Stimulated activated CD8-positive, alpha-beta memory T cell treated with anti-CD3 and anti-CD28 coated beads, Interleukin-7, amount 100 ng/mL, for 48 hours (primary cell): ENCODE measurements around the gene SNX25.
"Not testable (repeated sequence)": the region's sequence is repeated elsewhere in the genome, so short reads cannot be mapped to it uniquely, and the experiment has no call there.

ENCODE experiments used
- DNase-seq, 2 donors: peaks; one replicate each; pipeline ENCODE4 v3.0.0-alpha.2; 2020; ENCODE audit warnings: low read depth in 1 of 2; ENCODE audit errors: extremely low read depth in 1 of 2

The SNX25 gene

GRCh38 chr4:185335579-185335978, 126.2 kb downstream of the SNX25 start:
- no peak for DNase-seq

DNA sequence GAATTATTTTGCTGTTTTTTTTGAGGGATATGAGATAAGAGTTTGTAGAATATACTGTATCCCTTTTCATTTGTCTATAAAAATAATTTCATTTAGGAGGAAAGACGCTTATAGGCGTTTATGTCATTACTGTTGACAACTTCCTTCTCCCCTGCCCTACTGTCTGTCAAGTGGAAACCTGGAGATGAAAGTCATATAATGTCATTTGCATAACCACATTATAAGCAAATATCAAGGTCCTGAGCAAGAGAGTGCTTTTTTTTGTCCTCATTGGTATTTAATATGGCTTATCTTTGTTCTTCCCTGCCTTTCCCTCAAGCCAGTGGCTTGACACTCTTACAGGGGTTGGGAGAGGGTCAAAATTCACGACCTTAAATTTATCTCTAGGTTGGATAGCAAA, 130.5 kb downstream of the SNX25 start:
- DNase-seq: no peak

- DNase-seq: no peak
Measured at GRCh38 chr4:185341377-185341776, 132.0 kb downstream of the SNX25 start.

GRCh38 chr4:185341841-185342240, 132.4 kb downstream of the SNX25 start:
- no peak for DNase-seq

GRCh38 chr4:185343726-185344581, 134.6 kb downstream of the SNX25 start:
- no peak for DNase-seq

GRCh38 chr4:185344743-185345538, 135.5 kb downstream of the SNX25 start:
- no peak for DNase-seq

DNA sequence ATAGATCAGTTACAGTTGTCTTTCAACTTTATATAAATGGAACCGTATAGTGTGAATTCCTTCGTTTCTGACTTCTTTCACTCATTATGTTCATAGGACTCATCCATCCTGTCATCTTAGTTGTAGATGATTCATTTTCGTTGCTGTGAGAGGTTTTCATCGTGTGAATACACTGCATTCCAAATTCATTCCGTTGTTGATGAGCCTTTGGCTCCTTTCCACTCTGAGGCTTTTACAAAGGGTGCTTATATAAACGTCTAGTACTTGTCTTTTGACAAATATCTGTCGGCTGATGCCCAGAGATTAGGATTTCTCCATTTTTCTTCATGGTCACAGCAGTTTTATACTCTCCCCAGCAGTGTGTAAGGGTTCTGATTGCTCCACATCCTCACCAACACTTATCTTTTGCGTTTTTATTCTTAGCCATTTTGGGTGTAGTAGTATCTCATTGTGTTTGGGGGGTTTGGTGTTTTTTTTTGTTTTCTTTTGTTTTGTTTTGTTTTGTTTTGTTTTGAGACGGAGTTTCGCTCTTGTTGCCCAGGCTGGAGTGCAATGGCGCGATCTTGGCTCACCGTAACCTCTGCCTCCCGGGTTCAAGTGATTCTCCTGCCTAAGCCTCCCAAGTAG, 137.7 kb downstream of the SNX25 start:
- DNase-seq: no peak

- DNase-seq: no peak
Measured at GRCh38 chr4:185351691-185352090, 142.3 kb downstream of the SNX25 start.

- no peak for DNase-seq
Measured at GRCh38 chr4:185352202-185352601, 142.8 kb downstream of the SNX25 start.

DNA sequence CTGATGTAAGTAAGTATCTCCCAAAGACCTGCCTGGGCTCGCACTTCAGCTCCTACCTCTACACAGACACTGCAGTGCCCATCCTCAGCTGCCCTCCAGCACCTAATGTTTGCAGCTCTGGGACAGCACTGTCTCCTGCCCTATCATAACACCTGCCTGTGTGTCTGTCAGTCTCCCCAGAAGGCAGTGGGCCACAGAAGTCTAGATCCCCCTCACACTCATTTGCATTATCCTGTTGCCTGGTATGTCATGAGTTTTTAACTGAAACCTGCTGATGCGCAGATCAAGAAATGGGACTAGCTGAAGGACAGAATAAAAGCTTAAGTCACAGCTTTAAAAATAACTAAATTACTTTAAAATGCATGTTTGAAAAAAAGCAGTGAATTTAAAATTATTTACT, 143.3 kb downstream of the SNX25 start:
- DNase-seq: no peak

- DNase-seq: no peak
Measured at GRCh38 chr4:185357211-185357610, 147.8 kb downstream of the SNX25 start.

DNA sequence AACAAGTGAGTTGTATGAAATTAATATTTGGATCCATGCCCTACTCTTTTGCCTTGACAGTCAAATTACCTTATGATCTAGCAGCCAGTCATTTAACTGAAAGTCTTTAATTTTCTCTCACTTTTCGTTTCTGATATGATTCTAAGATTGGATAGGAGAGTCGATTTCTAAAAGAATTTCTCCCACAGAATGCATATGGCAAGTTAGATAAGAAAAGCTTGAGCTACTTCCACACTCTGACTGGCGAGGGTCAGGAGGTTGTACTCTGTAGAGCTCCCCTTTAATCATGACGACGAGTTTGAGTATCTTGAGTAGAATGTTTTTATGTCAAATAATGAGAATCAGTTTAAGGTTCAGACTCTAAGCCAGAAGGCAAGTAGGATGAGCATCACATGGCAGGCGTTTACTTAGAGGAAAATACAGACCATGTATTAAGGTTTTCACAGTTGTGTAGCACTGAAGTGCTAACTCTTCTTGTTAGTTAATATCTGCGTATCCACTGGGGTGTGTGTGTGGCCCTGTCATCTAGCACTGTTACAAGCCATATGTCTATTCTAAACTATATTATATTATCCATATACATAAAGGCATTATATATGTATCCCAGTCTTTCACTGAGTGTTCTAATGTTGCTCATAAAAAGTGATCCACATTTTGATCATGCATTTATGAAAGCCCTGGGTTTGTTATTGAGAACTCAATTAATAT, 148.5 kb downstream of the SNX25 start:
- DNase-seq: no peak

DNA sequence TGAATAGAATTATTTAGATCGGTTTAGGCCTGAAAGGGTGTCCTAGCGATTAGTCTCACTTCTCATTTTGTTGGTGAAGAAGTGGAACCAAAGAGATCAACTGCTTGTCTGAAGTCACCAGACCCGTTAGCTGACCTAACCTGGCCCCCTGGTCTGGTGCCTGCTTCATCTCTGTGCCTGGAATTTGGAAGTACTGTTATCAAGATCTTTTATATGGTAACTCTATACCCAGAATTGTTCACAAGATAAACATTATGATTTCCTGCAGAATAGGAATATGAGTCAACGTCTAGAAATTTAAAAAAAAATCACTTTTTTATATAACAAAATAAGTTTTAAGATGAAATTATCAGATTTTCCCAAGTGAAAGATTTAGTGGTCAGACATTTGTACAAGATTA, 149.1 kb downstream of the SNX25 start:
- DNase-seq: no peak

DNA sequence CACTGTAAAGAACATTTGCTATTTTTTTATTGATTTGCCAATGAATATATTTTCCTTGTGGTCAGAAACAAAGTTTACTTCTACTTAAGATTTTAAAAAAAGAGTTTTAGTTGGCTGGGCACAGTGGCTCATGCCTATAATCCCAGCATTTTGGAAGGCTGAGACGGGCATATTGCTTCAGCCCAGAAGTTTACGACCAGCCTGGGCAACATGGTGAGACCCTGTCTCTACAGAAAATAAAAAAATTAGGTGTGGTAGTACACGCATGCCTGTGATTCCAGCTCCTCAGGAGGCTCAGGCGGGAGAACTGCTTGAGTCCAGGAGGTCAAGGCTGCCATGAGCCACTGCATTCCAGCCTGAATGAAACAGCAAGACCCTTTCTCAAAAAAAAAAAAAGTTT, 149.6 kb downstream of the SNX25 start:
- no peak for DNase-seq

- DNase-seq: no peak
Measured at GRCh38 chr4:185359767-185360446, 150.5 kb downstream of the SNX25 start.

DNA sequence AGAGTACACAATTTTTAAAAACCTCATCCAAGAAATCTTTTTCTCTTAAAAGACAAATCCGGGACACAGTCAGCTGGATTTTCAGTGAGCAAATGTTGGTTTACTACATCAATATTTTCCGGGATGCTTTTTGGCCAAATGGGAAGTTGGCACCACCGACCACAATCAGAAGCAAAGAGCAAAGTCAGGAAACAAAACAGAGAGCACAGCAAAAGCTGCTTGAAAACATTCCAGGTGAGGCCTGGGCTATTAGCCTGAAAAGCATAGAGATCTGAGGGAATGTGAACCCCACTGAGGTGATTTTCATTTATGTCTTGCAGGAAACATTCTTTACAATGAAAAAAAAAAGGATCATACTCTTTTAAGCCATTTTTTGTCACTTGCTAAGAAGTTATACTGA, 152.5 kb downstream of the SNX25 start:
- DNase-seq: no peak

GRCh38 chr4:185362570-185362969, 153.2 kb downstream of the SNX25 start:
- DNase-seq: not testable (repeated sequence)

- DNase-seq: no peak
Measured at GRCh38 chr4:185363251-185363650, 153.9 kb downstream of the SNX25 start.

DNA sequence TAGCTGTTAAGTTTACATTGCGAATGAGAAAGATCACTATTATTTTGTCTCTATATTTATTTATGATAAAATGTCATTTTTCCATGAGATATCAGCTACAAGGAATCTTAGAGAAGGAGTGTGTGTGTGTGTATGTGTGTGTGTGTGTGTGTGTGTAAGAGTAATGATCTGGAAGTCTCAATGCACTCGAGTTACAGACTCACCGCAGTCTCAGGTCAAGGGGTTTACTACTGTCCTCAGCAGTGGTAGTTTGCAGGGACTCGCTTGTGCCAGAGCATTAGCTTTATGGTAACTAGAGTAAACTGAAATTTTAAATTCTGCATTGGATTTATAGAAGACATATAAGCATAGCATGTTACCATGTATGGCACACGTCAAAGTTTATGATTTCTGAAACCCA, 155.5 kb downstream of the SNX25 start:
- no peak for DNase-seq

DNA sequence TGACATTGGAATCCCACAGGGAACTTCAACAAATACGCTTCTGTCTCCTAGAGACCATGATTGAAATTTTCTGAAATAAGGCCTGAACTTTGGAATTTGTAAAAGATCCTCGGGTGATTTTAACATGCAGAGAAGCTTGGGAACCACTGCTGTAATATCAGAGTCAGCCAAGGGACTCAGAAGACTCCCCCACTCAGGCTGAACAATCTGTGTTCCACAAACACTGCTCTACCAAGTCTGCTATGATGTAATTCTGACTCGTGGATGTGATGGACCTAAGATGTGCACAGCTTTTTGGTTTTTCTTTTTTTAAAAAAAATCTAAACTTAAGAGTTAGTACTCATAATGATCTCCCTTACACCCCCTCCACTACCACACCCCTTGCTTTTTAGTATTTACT, 160.3 kb downstream of the SNX25 start:
- DNase-seq: no peak
